ENCODE data around the gene FLAD1. TPM values are rescaled to one million over a fixed set of nuclear protein-coding genes. Genes with fewer than 3 reads are reported as not detected.

The FLAD1 gene
- total RNA-seq, 1 experiment from 2014 or later: 58.4 TPM

DNA sequence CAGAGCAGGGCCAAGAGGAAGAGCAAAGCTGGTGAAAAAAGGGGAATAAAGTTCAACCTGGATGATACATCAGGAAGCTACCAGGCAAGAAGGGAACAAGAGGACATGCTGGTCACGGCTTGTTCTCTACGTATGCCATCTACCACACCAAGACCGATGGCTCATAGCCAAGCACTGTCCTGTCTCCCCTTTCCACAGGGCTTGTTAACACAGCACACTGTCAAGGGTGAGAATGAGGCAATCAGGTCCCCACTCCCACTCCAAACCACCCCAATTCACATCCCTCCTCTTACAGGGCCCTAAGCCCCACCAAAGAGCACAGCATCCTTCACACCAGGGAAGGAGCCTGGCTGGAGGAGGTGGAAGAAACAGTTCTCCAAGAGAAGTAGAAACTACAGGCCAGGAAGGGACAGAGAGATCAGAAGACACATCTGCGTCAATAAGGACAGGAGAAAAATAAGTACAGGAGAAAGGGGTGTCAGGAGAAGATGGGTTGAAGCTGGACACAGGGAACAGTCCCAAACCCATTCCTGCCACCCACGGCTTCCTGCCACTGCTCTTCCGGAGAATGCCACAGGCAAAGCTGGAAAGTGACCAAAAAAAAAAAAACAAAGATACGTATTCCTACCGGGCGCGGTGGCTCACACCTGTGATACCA, 11.7 kb upstream of the FLAD1 start:
- ChIA-PET CTCF (interaction anchor here (0.7 to 2.6 kb wide), 9 partner anchors 10 to 114 kb away, joined by 3 to 15 read pairs (median 5); partner anchors contain the start of genes ADAM15 and PYGO2), RAD21 (ENCODE audit: low non-redundant PET in 1 of 2, low total read pairs in 2 of 2, uncharacterized antibody in 2 of 2, unreplicated experiment in 2 of 2) (interaction anchor here in 1 of 2 experiments (0.7 kb wide), 1 partner anchor 114 kb away, joined by 3 read pairs; no protein-coding TSS in a partner anchor), POLR2A (interaction anchor here (0.6 to 5.4 kb wide), 17 partner anchors 7 to 88 kb away, joined by 3 to 46 read pairs (median 5); partner anchors contain the start of genes FLAD1, PBXIP1 and PYGO2)
- Histone ChIP-seq H3K9me2 (ENCODE audit: insufficient read depth) (no peaks in the 10 kb centered on the region), H3K27ac (ENCODE audit: low read depth, low read length) (peak overlapping the region; percentile 86), H3K4me2 (ENCODE audit: low read length) (peak overlapping the region; percentile 90), H3K4me1 (ENCODE audit: control insufficient read depth in 1 of 2, insufficient read depth in 2 of 2, low read length in 2 of 2) (peaks cover 38 to 58% of the 10 kb centered on the region in 2 experiments), H3K9me3 (ENCODE audit: control insufficient read depth in 1 of 2, insufficient read depth in 1 of 2, low read depth in 1 of 2, low read length in 2 of 2) (no peaks in the 10 kb centered on the region), H4K20me1 (ENCODE audit: insufficient read depth) (no peaks in the 10 kb centered on the region), H3K4me3 (replicated peaks in 1 of 2; ENCODE audit: low read depth in 1 of 2, low read length in 2 of 2) (peak overlapping the region; percentile 40 to 70), H3K36me3 (ENCODE audit: control insufficient read depth in 1 of 2, insufficient read depth in 2 of 2, low read length in 2 of 2) (peaks cover 9 to 27% of the 10 kb centered on the region in 2 experiments; a peak in 3 of 4 replicates), H3K9ac (ENCODE audit: low read length) (peak overlapping the region; percentile 86), H3K79me2 (ENCODE audit: insufficient read depth, low read length) (peaks cover 88% of the 10 kb centered on the region), H3K27me3 (ENCODE audit: insufficient read depth, low read length) (no peaks in the 10 kb centered on the region), H2AFZ (ENCODE audit: low read depth, low read length, poor library complexity, severe bottlenecking) (no peak overlapping the region)
- intact Hi-C loops (cut with micrococcal nuclease): loop anchor here (5.0 kb wide), 2 partner anchors 91 to 166 kb away; partner anchors contain the start of genes EFNA4 and SLC50A1
- TF ChIP-seq JUND (IDR thresholded peaks at IDR 0.05) (no peak), ZBTB33 (IDR thresholded peaks at IDR 0.05; ENCODE audit: extremely low read depth, insufficient replicate concordance, low read length) (no peak)
- no peak for ATAC-seq
- DNase-seq (ENCODE audit: low read depth, low spot score): no peak
- no TSS peak for BruUV-seq (replicated peaks)

DNA sequence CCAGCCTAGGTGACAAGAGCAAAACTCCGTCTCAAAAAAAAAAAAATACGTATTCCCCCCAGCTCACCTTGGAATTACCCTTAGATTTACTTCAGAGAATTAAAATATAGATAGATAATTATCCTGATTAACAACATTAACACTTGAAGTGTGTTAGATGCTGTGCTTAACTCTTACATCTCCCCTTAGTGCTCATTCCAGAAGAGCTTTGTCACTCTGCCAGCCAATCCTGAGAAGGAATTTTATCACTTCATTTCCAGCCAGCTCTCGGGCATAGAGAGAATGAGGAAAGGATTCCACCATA, 11.0 kb upstream of the FLAD1 start:
- CTCF ChIA-PET: interaction anchor here (0.7 to 2.6 kb wide), 3 partner anchors 27 to 113 kb away, joined by 5 to 14 read pairs (median 7); no protein-coding TSS in a partner anchor
- peaks cover 7 to 21% of the 10 kb centered on the region in 2 experiments; a peak in 2 of 4 replicates for H3K36me3 ChIP-seq (ENCODE audit: control insufficient read depth in 1 of 2, insufficient read depth in 2 of 2, low read length in 2 of 2)
- H3K4me2 ChIP-seq (ENCODE audit: low read length): peak overlapping the region; percentile 90
- intact Hi-C loops (cut with micrococcal nuclease): loop anchor here (5.0 kb wide), 2 partner anchors 90 to 165 kb away; partner anchors contain the start of genes EFNA4 and SLC50A1
- RAD21 ChIA-PET (ENCODE audit: low non-redundant PET in 1 of 2, low total read pairs in 2 of 2, uncharacterized antibody in 2 of 2, unreplicated experiment in 2 of 2): no interaction called here
- peak overlapping the region; percentile 86 for H3K27ac ChIP-seq (ENCODE audit: low read depth, low read length)
- H3K9me3 ChIP-seq (ENCODE audit: control insufficient read depth in 1 of 2, insufficient read depth in 1 of 2, low read depth in 1 of 2, low read length in 2 of 2): no peaks in the 10 kb centered on the region
- no TSS peak for BruUV-seq (replicated peaks)
- H3K79me2 ChIP-seq (ENCODE audit: insufficient read depth, low read length): peaks cover 88% of the 10 kb centered on the region
- H3K4me1 ChIP-seq (ENCODE audit: control insufficient read depth in 1 of 2, insufficient read depth in 2 of 2, low read length in 2 of 2): peaks cover 40 to 62% of the 10 kb centered on the region in 2 experiments
- ATAC-seq (no peak), DNase-seq (ENCODE audit: low read depth, low spot score) (no peak)
- H3K9ac ChIP-seq (ENCODE audit: low read length): peak overlapping the region; percentile 86
- H3K4me3 ChIP-seq (replicated peaks in 1 of 2; ENCODE audit: low read depth in 1 of 2, low read length in 2 of 2): peak overlapping the region; percentile 61 to 70
- H4K20me1 ChIP-seq (ENCODE audit: insufficient read depth): no peaks in the 10 kb centered on the region
- POLR2A ChIA-PET: interaction anchor here (0.6 to 5.4 kb wide), 13 partner anchors 8 to 87 kb away, joined by 3 to 46 read pairs (median 4); partner anchors contain the start of genes FLAD1, PBXIP1, PYGO2 and ZBTB7B
- TF ChIP-seq SRF (IDR thresholded peaks at IDR 0.05; ENCODE audit: low read depth): no peak
- TF ChIP-seq SP1 (IDR thresholded peaks at IDR 0.05; ENCODE audit: low read depth): no peak
- no peak for TF ChIP-seq ELF1 (IDR thresholded peaks at IDR 0.05; ENCODE audit: borderline replicate concordance, low read depth)
- no peak for TF ChIP-seq EGR1 (IDR thresholded peaks at IDR 0.05; ENCODE audit: low read depth)
- H2AFZ ChIP-seq (ENCODE audit: low read depth, low read length, poor library complexity, severe bottlenecking): no peak overlapping the region
- H3K9me2 ChIP-seq (ENCODE audit: insufficient read depth): no peaks in the 10 kb centered on the region
- H3K27me3 ChIP-seq (ENCODE audit: insufficient read depth, low read length): no peaks in the 10 kb centered on the region

Data from HCT116 (cell line).